Right lobe of liver (tissue), 6 donors: ENCODE results near the gene RIMS1. TPM values are rescaled to one million over a fixed set of nuclear protein-coding genes. Genes with fewer than 3 reads are reported as not detected.

Source experiments
- ATAC-seq, 4 donors: fragments of 200-7000 bp; cut with Tn5 transposase; one replicate each; pipeline ENCODE4 v1.9.1; 2020; ENCODE audit warnings: mild to moderate bottlenecking in 4 of 4, moderate library complexity in 4 of 4
- DNase-seq, 3 donors: peaks; one replicate each; pipeline ENCODE4 v3.0.0-alpha.2; 2020
- H3K27ac ChIP-seq, 3 donors: fragments of 200-600 bp; one replicate each; pipeline ENCODE4 v1.8.0; 2022
- H3K27me3 ChIP-seq, 2 donors: fragments of 200-600 bp; one replicate each; pipeline ENCODE4 v1.8.0; 2022
- H3K36me3 ChIP-seq, 4 donors: fragments of 200-600 bp; sonication (generic) in 1 of 4; one replicate each; pipeline versions ENCODE4 v1.5.1 to v1.8.0; 2017 to 2022; ENCODE audit warnings: control low read depth in 1 of 4
- H3K4me1 ChIP-seq, 4 donors: fragments of 200-600 bp; sonication (generic) in 1 of 4; one replicate each; pipeline versions ENCODE4 v1.5.1 to v1.8.0; 2017 to 2022; ENCODE audit warnings: control low read depth in 1 of 4
- H3K4me3 ChIP-seq, 3 donors: fragments of 200-600 bp; one replicate each; pipeline ENCODE4 v1.8.0; 2022
- H3K9me3 ChIP-seq, 4 donors: fragments of 200-600 bp; sonication (generic) in 1 of 4; one replicate each; pipeline versions ENCODE4 v1.5.1 to v1.8.0; 2017 to 2022; ENCODE audit warnings: control low read depth in 1 of 4
- CTCF ChIP-seq, 4 donors: fragments of 200-600 bp in 3 of 4; fragments of 450-650 bp in 1 of 4; IDR thresholded peaks; one replicate each; pipeline versions ENCODE4 v1.5.1 to v1.8.0; 2016 to 2022; ENCODE audit warnings: antibody characterized with exemption in 4 of 4, mild to moderate bottlenecking in 2 of 4
- POLR2A ChIP-seq: fragments of 450-650 bp; IDR thresholded peaks from one replicate; pipeline ENCODE4 v1.6.1; 2017; ENCODE audit warnings: antibody characterized with exemption, mild to moderate bottlenecking
- WGBS: methylation state at CpG from one replicate; pipeline ENCODE4 v1.1.6; 2018; ENCODE audit warnings: low coverage, low lambda C conversion rate; ENCODE audit not compliant: insufficient coverage; ENCODE audit errors: missing lambda C conversion rate; 5-methylcytosine and 5-hydroxymethylcytosine counted together
- intact Hi-C, 2 donors: fragments of 100-400 bp; cut with DNase I; formaldehyde crosslinking; loops; one replicate each; pipeline versions ENCODE4 v1.11.2 to v1.14.1; 2022
- total RNA-seq, 6 experiments: library from RNA; depleted of rRNA in 2 of 6; stranded (reverse); fragments of >200 nt in 2 of 6; fragmentation: NEBNext Ultra II Directional in 3 of 6; extraction: Animal tissue kit (Norgen Biotek cat#: 25700) in 3 of 6; gene quantifications; one replicate each; pipeline versions ENCODE4 v1.1.0 to v1.2.4, GENCODE V29; 2016 to 2023
- donor health status: DM: no; HTN: yes; CAD: no.
- donor health status: DM: no; HTN: no; CAD: no.
- donor health status: DM: no; HTN: no; CAD: no.
- donor health status: DM: no; HTN: yes; CAD: no.
- donor health status: DM: no; HTN: yes; CAD: no.

RIMS1 gene
- total RNA-seq, 6 experiments from 2014 or later, result 0.09 to 0.69 TPM; not detected in 4

DNA sequence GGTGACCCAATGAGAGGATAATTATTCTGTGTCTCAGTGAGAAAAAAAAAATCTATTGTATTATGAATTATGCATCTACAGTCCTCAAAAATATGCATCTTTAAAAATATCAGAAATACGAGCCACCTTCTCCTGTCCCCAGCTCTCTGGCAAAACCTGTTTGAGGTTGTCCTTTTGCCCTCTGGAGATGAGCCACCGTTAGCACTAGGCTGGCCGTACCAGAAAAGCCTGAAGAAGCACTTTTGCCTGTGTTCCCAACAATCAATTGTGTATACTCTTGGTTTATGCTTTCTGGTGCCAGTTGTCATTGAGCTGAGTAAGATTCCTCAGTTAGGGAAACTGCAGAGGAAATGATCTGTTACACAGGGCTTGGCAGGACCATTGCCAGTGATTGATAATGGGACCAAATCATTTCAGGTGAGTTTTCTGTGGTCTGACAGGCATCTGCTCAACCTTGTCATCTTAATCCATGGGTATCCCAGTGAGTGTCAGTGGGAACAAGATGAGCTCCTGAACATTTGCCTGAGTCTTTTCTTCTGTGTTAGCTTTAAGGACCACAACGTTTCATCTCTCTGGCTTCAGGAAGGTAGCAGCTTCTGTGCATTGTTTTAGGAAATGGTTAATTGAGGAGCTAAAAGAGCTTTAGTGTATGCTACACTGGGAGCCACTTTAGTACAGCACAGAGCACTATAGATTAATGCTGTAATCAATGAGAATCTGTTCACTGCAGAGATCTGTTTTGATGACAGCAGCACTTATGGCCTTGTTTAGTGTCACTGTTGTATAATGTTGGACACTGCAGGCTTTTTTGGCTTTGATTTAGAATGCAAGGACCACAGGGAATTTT is 330.1 kb downstream of the RIMS1 start:
- Histone ChIP-seq H3K27me3 (no peaks in the 10 kb centered on the region), H3K4me1 (peaks cover 0 to 13% (median 0%) of the 10 kb centered on the region in 4 donors), H3K27ac (no peak overlapping the region), H3K9me3 (no peaks in the 10 kb centered on the region), H3K4me3 (no peak overlapping the region), H3K36me3 (no peaks in the 10 kb centered on the region)
- intact Hi-C loops, result no loop called here
- DNase-seq (peak; percentile 27 to 78 (median 62)), ATAC-seq (peak; percentile 98 to 99 (median 98))
- TF ChIP-seq CTCF (IDR thresholded peaks at IDR 0.05), result no peak
- no peak for TF ChIP-seq POLR2A
- WGBS, result 9% methylated on average over 4 of the region's 4 CpGs

DNA sequence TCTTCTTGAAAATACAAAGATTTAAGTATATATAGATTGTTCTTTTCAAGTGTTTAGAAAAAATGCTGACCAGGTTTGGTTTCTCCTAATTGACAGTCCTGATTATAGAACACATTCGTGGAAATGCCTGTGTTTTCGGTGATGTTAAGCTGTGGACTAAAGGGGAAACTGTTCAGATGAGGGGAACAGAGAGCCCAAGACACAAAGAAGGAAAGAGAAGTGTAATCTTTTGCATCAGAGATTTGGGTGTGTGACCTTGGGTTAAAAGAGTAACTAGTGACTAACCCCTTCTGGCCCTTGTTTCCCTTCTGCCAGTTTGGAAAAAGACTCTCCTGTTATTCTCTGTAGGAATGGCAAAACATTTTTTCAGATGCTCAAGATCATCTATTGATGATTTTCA is 331.3 kb downstream of the RIMS1 start:
- H3K4me1 ChIP-seq, result peaks cover 0 to 13% (median 0%) of the 10 kb centered on the region in 4 donors
- WGBS, result 68% methylated on average over 2 of the region's 2 CpGs
- H3K27ac ChIP-seq, result no peak overlapping the region
- H3K4me3 ChIP-seq, result no peak overlapping the region
- TF ChIP-seq CTCF (IDR thresholded peaks at IDR 0.05), result no peak
- no peak for TF ChIP-seq POLR2A
- H3K27me3 ChIP-seq, result no peaks in the 10 kb centered on the region
- H3K9me3 ChIP-seq, result no peaks in the 10 kb centered on the region
- ATAC-seq (no peak), DNase-seq (no peak)
- no peaks in the 10 kb centered on the region for H3K36me3 ChIP-seq
- intact Hi-C loops, result no loop called here

- H3K36me3 ChIP-seq, result no peaks in the 10 kb centered on the region
- no peaks in the 10 kb centered on the region for H3K27me3 ChIP-seq
- DNase-seq (peak in 2 of 3 donors; percentile 30 to 44), ATAC-seq (peak; percentile 50 to 77 (median 60))
- no peak overlapping the region for H3K4me3 ChIP-seq
- intact Hi-C loops, result no loop called here
- H3K27ac ChIP-seq, result no peak overlapping the region
- 6% methylated on average over 2 of the region's 2 CpGs for WGBS
- TF ChIP-seq POLR2A (no peak), CTCF (IDR thresholded peaks at IDR 0.05) (peak in 2 of 4 donors; percentile 22 to 24)
- peaks cover 0 to 13% (median 0%) of the 10 kb centered on the region in 4 donors for H3K4me1 ChIP-seq
- no peaks in the 10 kb centered on the region for H3K9me3 ChIP-seq
These were observed 331.8 kb downstream of the RIMS1 start for GRCh38 chr6:72218125-72218524.

DNA sequence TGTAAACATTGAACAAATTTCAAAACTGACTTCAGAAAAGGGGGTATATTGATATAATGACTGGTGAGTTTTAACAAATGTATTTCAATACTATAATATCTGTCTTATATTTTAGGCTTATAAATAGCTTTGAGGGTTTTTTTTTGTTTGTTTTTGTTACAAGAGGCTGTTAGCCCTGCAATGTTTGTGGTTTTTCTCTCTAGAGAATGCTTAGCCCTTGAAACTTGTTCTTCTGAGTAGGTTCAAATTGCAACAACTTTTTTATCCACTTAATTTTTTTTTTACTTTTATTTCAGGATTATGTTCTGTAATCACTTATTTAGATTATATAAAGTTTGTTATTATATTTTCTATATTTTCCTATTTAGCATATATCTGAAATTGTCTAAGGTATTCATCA is 333.2 kb downstream of the RIMS1 start:
- no peak for TF ChIP-seq CTCF (IDR thresholded peaks at IDR 0.05)
- H3K36me3 ChIP-seq, result no peaks in the 10 kb centered on the region
- H3K4me1 ChIP-seq, result peaks cover 0 to 13% (median 0%) of the 10 kb centered on the region in 4 donors
- H3K9me3 ChIP-seq, result no peaks in the 10 kb centered on the region
- H3K4me3 ChIP-seq, result no peak overlapping the region
- ATAC-seq, result no peak
- DNase-seq, result no peak
- intact Hi-C loops, result no loop called here
- H3K27ac ChIP-seq, result no peak overlapping the region
- H3K27me3 ChIP-seq, result no peaks in the 10 kb centered on the region
